ENCODE data around the gene MED15. TPM values are rescaled to one million over a fixed set of nuclear protein-coding genes. Genes with fewer than 3 reads are reported as not detected.

The MED15 gene
- total and polyA plus RNA-seq, 2 experiments from 2014 or later = 29.2 to 43.5 TPM

- no peaks in the 10 kb centered on the region for H3K27me3 ChIP-seq (ENCODE audit: insufficient read depth)
- ATAC-seq (no peak), DNase-seq (ENCODE audit: low spot score) (no peak)
- H3K27me3 Mint-ChIP-seq (ENCODE audit: insufficient read depth, low read depth, poor library complexity) = peaks cover 11% of the 10 kb centered on the region
- H2AFZ ChIP-seq = no peak overlapping the region
- H3K4me3 ChIP-seq = no peak overlapping the region
- no peaks in the 10 kb centered on the region for H3K4me1 Mint-ChIP-seq
- H3K9me2 ChIP-seq (ENCODE audit: insufficient read depth) = no peaks in the 10 kb centered on the region
- TF ChIP-seq STAT1 (IDR thresholded peaks at IDR 0.05; ENCODE audit: unreplicated experiment) = no peak
- no peak for TF ChIP-seq EZH2 (IDR thresholded peaks at IDR 0.05; ENCODE audit: low read depth, unreplicated experiment)
- TF ChIP-seq CREB1 (CRISPR knock-in tag; IDR thresholded peaks at IDR 0.05; ENCODE audit: low read depth) = no peak
- no peak for TF ChIP-seq REST (IDR thresholded peaks at IDR 0.05; ENCODE audit: unreplicated experiment)
- TF ChIP-seq ZNF462 (CRISPR knock-in tag; IDR thresholded peaks at IDR 0.05) = no peak
- H3K79me2 ChIP-seq (replicated peaks; ENCODE audit: insufficient read depth) = no peaks in the 10 kb centered on the region
- H3K4me1 ChIP-seq (ENCODE audit: insufficient read depth) = no peaks in the 10 kb centered on the region
- H3K36me3 Mint-ChIP-seq (ENCODE audit: low read depth) = no peaks in the 10 kb centered on the region
- H3K4me3 Mint-ChIP-seq = no peak overlapping the region
- H3K27ac Mint-ChIP-seq = no peak overlapping the region
- H4K20me1 ChIP-seq (replicated peaks; ENCODE audit: insufficient read depth) = no peaks in the 10 kb centered on the region
- H3K27ac ChIP-seq (ENCODE audit: low read depth) = no peak overlapping the region
- H3K36me3 ChIP-seq (ENCODE audit: insufficient read depth) = no peaks in the 10 kb centered on the region
- no peaks in the 10 kb centered on the region for H3K9me3 Mint-ChIP-seq
- no peak overlapping the region for H3K4me2 ChIP-seq
- H3F3A ChIP-seq (replicated peaks; ENCODE audit: low read depth) = no peaks in the 10 kb centered on the region
Measured at GRCh38 chr22:20625270-20625669, 117.9 kb downstream of the MED15 start.
